ENCODE data around the gene GDI1.
A peak's percentile ranks its signal among the peaks of the same experiment; 100 is the strongest.

The GDI1 gene

DNA sequence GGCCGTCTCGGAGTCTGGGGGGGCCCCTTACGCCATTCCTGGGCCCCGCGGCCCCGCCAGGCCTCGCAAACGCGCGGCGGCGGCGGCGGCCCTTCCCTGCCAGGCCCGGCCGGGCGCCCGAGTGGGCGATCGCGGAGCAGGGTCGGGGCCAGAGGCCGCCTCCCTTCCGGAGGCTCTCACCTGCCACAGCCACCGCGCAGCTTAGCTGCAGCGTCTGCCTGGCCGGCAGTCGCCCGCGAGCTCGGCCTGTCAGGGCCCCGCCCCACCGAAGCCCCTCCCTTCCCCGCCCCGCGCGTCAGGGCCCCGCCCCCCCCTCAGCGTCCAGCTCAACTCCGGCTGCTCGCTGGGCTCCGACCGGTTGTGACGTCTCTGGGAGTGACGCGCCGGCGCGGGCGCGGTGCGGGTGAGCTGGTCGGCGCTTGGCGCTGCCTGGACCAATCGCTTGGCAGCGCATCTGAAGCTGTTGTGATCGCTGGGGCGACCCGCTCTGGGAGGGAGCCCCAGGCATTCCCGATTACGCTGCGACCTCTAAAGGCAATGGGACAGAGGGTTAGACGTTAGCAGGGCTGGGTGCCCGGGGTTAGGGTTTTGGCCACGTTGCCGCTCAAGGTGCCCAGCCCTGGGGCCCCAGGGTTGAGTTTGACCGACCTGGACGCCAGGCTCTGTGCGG lies 53.6 kb downstream of the GDI1 start, which contains the start of gene SLC10A3:
SLC10A3 (minus strand) TSS at position 216 of the 670 bp plus-strand sequence. CDS start 1,689 bp downstream, outside the sequence.
- peak; percentile 96 for DNase-seq (ENCODE audit: low read depth)
- no peak for TF ChIP-seq CTCF (IDR thresholded peaks at IDR 0.05; ENCODE audit: low read depth, low read length)
- peak; percentile 81 for TF ChIP-seq POLR2A (IDR thresholded peaks at IDR 0.05; ENCODE audit: extremely low read depth, insufficient read length)
- peak within 1 kb of the TSS; percentile 63 for H3K4me3 ChIP-seq (ENCODE audit: low read depth, low read length)

Measured in NB4 (cell line).